Measurements from ENCODE around the gene NYNRIN. TPM values are rescaled to one million over a fixed set of nuclear protein-coding genes. Genes with fewer than 3 reads are reported as not detected.

Gene NYNRIN
- total and polyA plus RNA-seq, 2 of the 4 experiments (the other 2 are of a cell fraction): 2.2 to 5.4 TPM

DNA sequence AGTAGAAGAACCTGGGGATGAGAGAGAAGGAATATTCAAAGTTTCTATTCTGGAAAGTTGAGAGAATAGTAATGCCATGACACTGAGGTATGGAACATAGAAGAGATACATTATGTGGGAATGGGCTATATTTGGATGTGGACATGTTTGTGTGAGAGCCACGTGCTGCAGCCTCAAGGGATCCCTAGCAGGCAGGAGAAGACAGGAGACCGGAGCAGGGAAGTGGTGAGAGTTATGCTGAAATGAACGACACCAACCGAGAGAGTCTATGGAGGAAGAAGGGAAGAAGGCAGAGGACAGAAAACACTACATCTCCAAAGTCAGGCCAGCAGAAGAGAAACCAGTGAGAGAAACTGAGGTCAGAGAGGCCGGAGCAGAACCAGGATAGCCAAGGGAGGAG, 49.1 kb upstream of the NYNRIN start:
- Histone ChIP-seq H2BK120ac (ENCODE audit: low read depth, low read length) (no peak overlapping the region), H3K4ac (ENCODE audit: low read depth, low read length) (no peak overlapping the region), H2AK9ac (replicated peaks; ENCODE audit: low read depth, low read length, poor library complexity) (no peak overlapping the region), H3K27me3 (ENCODE audit: control insufficient read depth, insufficient read depth, low read length) (peaks cover 36% of the 10 kb centered on the region), H3K4me2 (ENCODE audit: low read depth, low read length) (no peak overlapping the region), H3K9me1 (ENCODE audit: insufficient read depth, low read length) (no peaks in the 10 kb centered on the region), H3K36me3 (ENCODE audit: control insufficient read depth, insufficient read depth, low read length) (no peaks in the 10 kb centered on the region), H2AK5ac (ENCODE audit: low read depth, low read length) (no peak overlapping the region), H4K5ac (ENCODE audit: low read depth, low read length) (no peak overlapping the region), H2BK5ac (ENCODE audit: low read depth, low read length, poor library complexity, severe bottlenecking) (no peak overlapping the region), H3K23ac (ENCODE audit: low read depth, low read length) (no peak overlapping the region), H4K91ac (ENCODE audit: insufficient read depth, low read depth, low read length) (no peak overlapping the region), H3K14ac (replicated peaks; ENCODE audit: low read depth, low read length) (no peak overlapping the region), H3K27ac (ENCODE audit: insufficient read depth, low read length) (no peak overlapping the region), H3K4me1 (ENCODE audit: control insufficient read depth, insufficient read depth, low read length) (peaks cover 9% of the 10 kb centered on the region), H2AFZ (replicated peaks; ENCODE audit: low read length, poor library complexity) (no peak overlapping the region), H3K56ac (ENCODE audit: extremely low read depth, insufficient read depth, low read length) (no peak overlapping the region), H2BK20ac (ENCODE audit: low read depth, low read length) (no peak overlapping the region), H3K4me3 (ENCODE audit: insufficient read depth, low read depth, low read length) (no peak overlapping the region), H3K79me1 (ENCODE audit: low read depth in 1 of 2, low read length in 2 of 2) (no peaks in the 10 kb centered on the region), H3K18ac (ENCODE audit: low read depth, low read length) (no peak overlapping the region), H3K9me3 (ENCODE audit: control insufficient read depth, insufficient read depth, low read length) (no peaks in the 10 kb centered on the region), H4K8ac (ENCODE audit: low read depth in 2 of 2, low read length in 2 of 2) (no peak overlapping the region), H4K20me1 (ENCODE audit: insufficient read depth, low read length) (no peaks in the 10 kb centered on the region), H2BK15ac (ENCODE audit: low read depth, low read length) (no peak overlapping the region), H3K9ac (ENCODE audit: low read depth, low read length) (no peak overlapping the region)
- no peak for DNase-seq
- in situ Hi-C loops (cut with MboI; ENCODE audit: low sequenced_read_pairs) (no loop called here), intact Hi-C loops (cut with micrococcal nuclease) (no loop called here), dilution Hi-C loops (cut with HindIII; ENCODE audit: low sequenced_read_pairs, unreplicated experiment) (no loop called here)
- no peak for TF ChIP-seq MAFK (IDR thresholded peaks at IDR 0.05; ENCODE audit: low read depth, low read length)
- TF ChIP-seq FOS (IDR thresholded peaks at IDR 0.05; ENCODE audit: low read depth, low read length): no peak
- no peak for TF ChIP-seq MXI1 (IDR thresholded peaks at IDR 0.05; ENCODE audit: borderline replicate concordance, low read depth, low read length)
- no peak for TF ChIP-seq CHD1 (IDR thresholded peaks at IDR 0.05; ENCODE audit: low read depth, low read length)
- TF ChIP-seq NFE2L2 (IDR thresholded peaks at IDR 0.05; ENCODE audit: low read depth, low read length): no peak
- no peak for TF ChIP-seq RAD21 (IDR thresholded peaks at IDR 0.05; ENCODE audit: low read length)
- TF ChIP-seq SMC3 (IDR thresholded peaks at IDR 0.05; ENCODE audit: low read depth, low read length): no peak
- TF ChIP-seq RCOR1 (IDR thresholded peaks at IDR 0.05; ENCODE audit: insufficient replicate concordance, low read length): no peak
- no peak for TF ChIP-seq MAZ (IDR thresholded peaks at IDR 0.05; ENCODE audit: borderline replicate concordance, low read depth, low read length)
- TF ChIP-seq, protein P1, sequence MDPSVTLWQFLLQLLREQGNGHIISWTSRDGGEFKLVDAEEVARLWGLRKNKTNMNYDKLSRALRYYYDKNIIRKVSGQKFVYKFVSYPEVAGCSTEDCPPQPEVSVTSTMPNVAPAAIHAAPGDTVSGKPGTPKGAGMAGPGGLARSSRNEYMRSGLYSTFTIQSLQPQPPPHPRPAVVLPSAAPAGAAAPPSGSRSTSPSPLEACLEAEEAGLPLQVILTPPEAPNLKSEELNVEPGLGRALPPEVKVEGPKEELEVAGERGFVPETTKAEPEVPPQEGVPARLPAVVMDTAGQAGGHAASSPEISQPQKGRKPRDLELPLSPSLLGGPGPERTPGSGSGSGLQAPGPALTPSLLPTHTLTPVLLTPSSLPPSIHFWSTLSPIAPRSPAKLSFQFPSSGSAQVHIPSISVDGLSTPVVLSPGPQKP (IDR thresholded peaks at IDR 0.05; ENCODE audit: borderline replicate concordance, low read depth, low read length): no peak
- no peak for TF ChIP-seq RFX5 (IDR thresholded peaks at IDR 0.05; ENCODE audit: low read depth, low read length)
- no peak for TF ChIP-seq CEBPB (IDR thresholded peaks at IDR 0.05; ENCODE audit: low read depth, low read length)
- TF ChIP-seq, protein P2, sequence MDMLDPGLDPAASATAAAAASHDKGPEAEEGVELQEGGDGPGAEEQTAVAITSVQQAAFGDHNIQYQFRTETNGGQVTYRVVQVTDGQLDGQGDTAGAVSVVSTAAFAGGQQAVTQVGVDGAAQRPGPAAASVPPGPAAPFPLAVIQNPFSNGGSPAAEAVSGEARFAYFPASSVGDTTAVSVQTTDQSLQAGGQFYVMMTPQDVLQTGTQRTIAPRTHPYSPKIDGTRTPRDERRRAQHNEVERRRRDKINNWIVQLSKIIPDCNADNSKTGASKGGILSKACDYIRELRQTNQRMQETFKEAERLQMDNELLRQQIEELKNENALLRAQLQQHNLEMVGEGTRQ (IDR thresholded peaks at IDR 0.05; ENCODE audit: low read depth, low read length): no peak
- no TSS peak for BruUV-seq (replicated peaks)
- no peak for ATAC-seq (ENCODE audit: low read depth)
- POLR2A ChIA-PET (ENCODE audit: unreplicated experiment): no interaction called here
- WGBS, 2 experiments (ENCODE audit: extremely low coverage in 2 of 2, insufficient read length in 1 of 2): no CpG with 5 or more reads among the region's 5 CpGs
- CTCF ChIA-PET: interaction anchor here (1.9 kb wide), 1 partner anchor 16 kb away, joined by 7 read pairs; the partner anchor contains the start of gene ADCY4

Measured in IMR-90 (cell line).